Activated CD4-positive, alpha-beta T cell treated with anti-CD3 and anti-CD28 coated beads, Interleukin-2, amount 50 U/mL, for 4 hours (primary cell): ENCODE data around the gene DCC.

Source experiments
- DNase-seq, 2 experiments: peaks; one replicate each; pipeline ENCODE4 v3.0.0-alpha.2; 2020

The DCC gene

DNA sequence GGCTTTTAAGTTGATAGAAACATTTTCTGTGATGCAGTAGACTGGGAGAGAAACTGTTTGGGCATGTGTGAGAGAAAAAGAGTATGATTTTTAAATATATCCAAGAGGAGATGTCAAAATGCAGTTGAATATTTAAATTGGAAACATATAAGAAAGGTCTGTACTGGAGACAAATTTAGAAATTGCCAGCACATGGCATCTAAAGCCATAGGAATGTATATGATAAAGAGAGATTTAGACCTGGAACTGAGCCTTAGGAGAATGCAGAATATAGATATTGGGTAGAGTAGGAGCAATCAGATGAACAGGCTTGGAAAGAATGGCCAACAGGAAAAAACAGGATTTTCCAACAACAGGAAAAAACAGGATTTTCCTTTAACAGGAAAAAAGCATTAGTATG, 1203.7 kb downstream of the DCC start:
- DNase-seq: no peak

DNA sequence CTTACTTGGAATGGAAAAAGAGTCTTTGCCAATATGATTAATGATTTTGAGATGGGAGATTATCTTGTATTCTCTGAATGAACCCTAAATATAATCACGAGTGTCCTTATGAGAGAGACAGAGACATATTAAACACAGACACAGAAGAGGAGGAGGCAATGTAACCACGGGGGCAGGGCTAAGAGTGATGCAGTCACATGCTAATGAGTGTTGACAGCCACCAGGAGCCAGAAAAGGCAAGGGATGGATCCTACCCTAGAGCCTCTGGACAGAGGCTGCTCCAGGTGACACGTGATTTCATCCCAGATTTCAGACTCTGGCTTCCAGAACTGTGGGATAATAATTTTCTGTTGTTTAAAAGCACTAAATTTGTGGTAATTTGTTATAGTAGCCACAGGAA, 1204.9 kb downstream of the DCC start:
- DNase-seq: no peak

DNA sequence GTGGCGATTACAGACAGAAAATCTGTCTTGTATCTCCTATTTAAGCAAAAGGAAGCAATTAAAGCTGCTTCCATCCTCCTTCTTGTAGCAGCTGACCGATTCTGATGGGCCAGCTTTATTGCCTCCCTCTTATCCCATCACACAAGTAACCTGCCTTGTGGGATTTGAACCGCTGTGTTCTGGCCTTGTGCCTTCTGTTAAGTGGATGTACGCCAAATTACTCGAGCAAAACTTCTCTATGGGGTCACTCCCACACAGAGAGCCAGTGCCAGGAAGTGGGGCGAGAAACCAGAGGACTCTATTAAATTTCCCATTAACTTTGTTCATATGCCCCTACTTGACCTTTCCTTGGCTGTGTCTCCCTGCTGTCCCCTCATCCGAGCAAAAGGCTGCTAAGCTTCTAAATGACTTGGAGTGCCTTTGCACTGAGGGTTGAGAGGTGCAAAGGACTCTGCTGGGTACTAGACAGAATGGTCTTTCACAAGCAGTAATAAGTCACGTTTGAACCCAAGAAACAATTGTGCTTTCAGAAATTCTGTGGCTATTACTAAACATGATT, 1212.0 kb downstream of the DCC start:
- no peak for DNase-seq

DNA sequence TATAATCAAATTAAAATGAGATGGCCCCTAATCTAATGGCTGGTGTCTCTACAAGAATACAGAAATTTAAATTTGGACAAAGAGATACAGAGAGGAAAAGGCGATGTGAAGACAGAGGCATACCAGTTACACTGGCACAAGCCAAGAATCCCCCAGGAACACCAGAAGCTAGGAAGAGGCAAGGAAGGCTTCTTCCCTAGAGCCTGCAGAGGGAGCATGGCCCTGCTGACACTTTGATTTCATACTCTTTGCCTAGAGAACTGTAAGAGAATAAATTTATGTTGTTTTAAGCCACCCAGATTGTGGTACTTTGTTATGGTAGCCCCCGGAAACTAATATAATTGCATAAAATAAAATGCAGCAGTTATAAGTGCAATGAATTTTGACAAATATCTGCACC, 1213.0 kb downstream of the DCC start:
- no peak for DNase-seq

DNA sequence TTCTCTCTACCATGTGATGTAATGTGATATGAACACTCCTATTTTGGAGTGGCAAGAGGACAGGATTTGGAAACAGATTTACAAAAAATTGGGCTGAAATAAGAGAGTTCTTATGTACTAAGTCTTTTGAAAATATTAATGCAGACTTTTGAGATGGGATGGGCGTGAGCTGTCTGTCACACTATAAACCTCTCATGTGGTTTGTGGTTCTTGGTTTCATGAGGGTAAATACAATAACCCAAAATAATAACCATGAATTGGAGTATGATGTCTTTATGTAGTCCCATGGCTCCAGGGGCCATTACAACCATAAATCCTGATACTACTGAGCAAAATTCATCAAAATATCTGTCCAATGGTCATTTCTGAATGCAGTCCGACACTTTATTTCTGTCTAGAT, 1216.5 kb downstream of the DCC start:
- DNase-seq: no peak

DNA sequence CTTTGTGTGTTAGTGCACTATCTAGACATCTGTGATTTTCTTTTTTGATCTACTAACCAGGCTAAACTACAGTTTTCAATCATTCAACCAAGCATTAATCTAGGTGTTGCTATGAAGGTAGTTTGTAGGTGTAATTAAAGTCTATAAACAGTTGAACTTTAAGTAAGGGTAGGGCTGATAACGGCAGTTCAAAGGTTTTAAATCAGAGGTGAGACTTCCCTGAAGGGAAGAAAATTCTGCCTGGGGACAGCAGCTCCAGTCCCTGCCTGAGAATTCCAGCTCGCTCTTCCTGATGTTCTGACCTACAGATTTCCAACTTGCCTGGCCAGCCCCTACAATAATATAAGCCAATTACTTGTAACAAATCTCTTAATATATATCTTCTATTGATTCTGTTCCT, 1220.5 kb downstream of the DCC start:
- no peak for DNase-seq

DNA sequence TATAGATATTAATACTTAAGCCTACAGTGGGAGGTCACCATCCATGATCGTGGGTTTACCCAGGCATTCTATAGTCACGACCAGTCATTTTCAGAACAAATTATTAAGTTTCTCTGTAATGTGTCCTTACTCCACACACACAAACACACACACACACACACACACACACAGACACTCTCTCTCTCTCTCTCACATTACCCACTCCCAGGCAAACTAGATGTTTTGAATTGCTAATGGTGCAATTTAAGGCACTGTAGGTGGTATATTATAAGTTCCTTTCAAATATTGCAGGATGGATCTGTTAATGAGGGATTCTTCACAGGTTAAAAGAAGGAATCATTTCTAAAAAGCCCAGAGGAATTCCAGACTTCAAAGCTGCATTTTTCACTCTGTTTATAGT, 1226.6 kb downstream of the DCC start:
- DNase-seq: no peak

DNA sequence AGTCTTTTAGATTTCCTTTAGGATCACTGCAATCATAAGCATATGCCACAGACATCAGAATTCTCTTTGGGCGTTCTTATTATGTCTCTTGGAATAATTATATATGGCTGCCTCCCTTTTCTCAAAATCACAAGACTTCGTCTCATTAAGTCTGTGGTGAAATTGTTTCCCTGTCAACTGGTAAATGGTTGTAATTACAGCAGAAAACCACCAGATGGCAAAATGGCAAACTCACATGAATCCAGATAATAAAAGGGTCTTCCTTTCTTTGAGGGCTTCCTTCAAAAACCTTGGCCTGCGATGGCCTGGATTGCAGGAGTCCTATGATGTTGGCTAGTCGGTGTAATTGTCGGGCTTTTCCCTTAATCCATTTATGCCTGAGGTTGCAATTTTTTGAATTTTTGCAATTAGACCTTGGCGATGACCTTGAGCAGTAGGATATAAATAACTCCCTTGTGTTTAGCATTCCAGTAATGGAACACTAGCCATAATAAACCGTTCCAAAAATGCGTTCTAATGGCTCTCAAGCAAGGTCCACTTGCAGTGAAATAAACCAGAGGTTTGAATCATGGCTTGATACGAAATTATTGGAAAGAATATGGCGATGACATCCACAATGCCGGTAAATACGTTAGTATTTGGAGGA, 1228.1 kb downstream of the DCC start:
- DNase-seq: no peak
